ENCODE results near the gene PINK1. TPM values are rescaled to one million over a fixed set of nuclear protein-coding genes. Genes with fewer than 3 reads are reported as not detected.

The PINK1 gene
- total RNA-seq, 1 experiment from 2014 or later = 17.0 TPM

- DNase-seq = no peak
- Histone ChIP-seq H3K23ac (ENCODE audit: insufficient read length, low read depth, low read length) (no peak overlapping the region), H3K27ac (ENCODE audit: insufficient read length, low read depth, low read length) (no peak overlapping the region), H3K9me3 (ENCODE audit: control insufficient read depth, low read depth, low read length) (no peaks in the 10 kb centered on the region), H3K4me2 (ENCODE audit: insufficient read depth, insufficient read length, low read length) (peak overlapping the region; percentile 98), H4K91ac (ENCODE audit: insufficient read length, low read depth, low read length) (no peak overlapping the region), H4K20me1 (ENCODE audit: control insufficient read depth, insufficient read depth, insufficient read length) (no peaks in the 10 kb centered on the region), H2BK120ac (ENCODE audit: low read depth, low read length, poor library complexity, severe bottlenecking) (no peak overlapping the region), H2AK5ac (ENCODE audit: insufficient read length, low read length) (no peak overlapping the region), H3K9ac (ENCODE audit: extremely low read depth, insufficient read length, low read length) (peak overlapping the region; percentile 91), H4K8ac (replicated peaks; ENCODE audit: insufficient read length, low read depth, low read length) (no peak overlapping the region), H3K4me1 (ENCODE audit: insufficient read depth, low read length) (peaks cover 2% of the 10 kb centered on the region; the same call in 1 of the 2 replicates), H3K27me3 (ENCODE audit: insufficient read depth, low read length) (no peaks in the 10 kb centered on the region), H3K79me1 (ENCODE audit: insufficient read depth, low read depth, low read length, poor library complexity, severe bottlenecking) (peaks cover 7% of the 10 kb centered on the region), H3T11ph (ENCODE audit: low read length) (no peak overlapping the region), H2AFZ (ENCODE audit: low read length) (no peak overlapping the region), H2BK12ac (ENCODE audit: insufficient read length, low read depth, low read length) (no peak overlapping the region), H3K14ac (ENCODE audit: insufficient read depth, low read length) (peak overlapping the region; percentile 22; the same call in 1 of the 2 replicates), H2BK5ac (ENCODE audit: insufficient read length, low read length) (no peak overlapping the region), H2BK20ac (ENCODE audit: low read depth, low read length, poor library complexity, severe bottlenecking) (no peak overlapping the region), H3K23me2 (ENCODE audit: insufficient read length, low read depth, low read length, poor library complexity, severe bottlenecking) (peaks cover 5% of the 10 kb centered on the region), H3K56ac (ENCODE audit: insufficient read length, low read depth, low read length) (no peak overlapping the region), H2BK15ac (ENCODE audit: low read depth, low read length) (no peak overlapping the region), H3K4ac (ENCODE audit: low read depth, low read length) (no peak overlapping the region), H3K18ac (ENCODE audit: insufficient read length, low read depth, low read length) (peak overlapping the region; percentile 22), H3K79me2 (ENCODE audit: insufficient read depth, low read length) (peaks cover 19% of the 10 kb centered on the region), H4K5ac (ENCODE audit: insufficient read length, low read depth, low read length) (no peak overlapping the region)
- Mint-ChIP-seq H3K36me3 (ENCODE audit: insufficient read depth in 1 of 3, low read depth in 3 of 3) (peaks cover 12 to 34% (median 33%) of the 10 kb centered on the region in 3 experiments), H3K27me3 (ENCODE audit: low read depth) (no peaks in the 10 kb centered on the region), H3K9me3 (no peaks in the 10 kb centered on the region), H3K4me1 (peaks cover 24% of the 10 kb centered on the region in 2 experiments), H3K4me3 (peak overlapping the region; percentile 99 to 100), H3K27ac (peak overlapping the region; percentile 94 to 99 (median 98); a peak in 6 of 7 replicates)
- WGBS (ENCODE audit: extremely low coverage, insufficient read length, low lambda C conversion rate) = no CpG with 5 or more reads among the region's 20 CpGs
- TF ChIP-seq CTCF (conservative IDR thresholded peaks at IDR 0.05) = no peak
These were observed 27.6 kb downstream of the PINK1 start for GRCh38 chr1:20660847-20661206.
